ENCODE data around the gene CES4A.
"Not testable (repeated sequence)": the region's sequence is repeated elsewhere in the genome, so short reads cannot be mapped to it uniquely, and the experiment has no call there.

Gene CES4A

DNA sequence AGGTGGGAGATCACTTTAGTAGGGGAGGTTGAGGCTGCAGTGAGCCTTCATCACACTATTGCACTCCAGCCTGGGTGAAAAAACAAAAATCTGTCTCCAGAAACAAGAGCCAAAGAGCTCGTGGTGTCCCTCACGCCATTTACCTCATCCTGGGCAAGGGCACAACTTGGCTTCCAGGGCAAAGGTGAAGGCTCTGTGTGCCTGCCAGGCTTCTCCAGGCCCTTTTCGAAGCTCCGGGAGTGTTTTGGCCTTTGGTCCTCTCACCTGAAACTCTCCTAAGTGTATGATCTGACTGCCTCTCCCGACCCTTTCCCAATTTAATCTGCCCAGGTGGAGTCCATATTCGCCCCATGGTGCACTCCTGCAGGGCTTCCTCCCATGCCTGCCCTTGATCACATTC, 38.9 kb upstream of the CES4A start:
- no peak overlapping the region for H3K4me3 ChIP-seq (replicated peaks; ENCODE audit: low read depth, low read length)
- DNase-seq (ENCODE audit: low read depth): no peak

DNA sequence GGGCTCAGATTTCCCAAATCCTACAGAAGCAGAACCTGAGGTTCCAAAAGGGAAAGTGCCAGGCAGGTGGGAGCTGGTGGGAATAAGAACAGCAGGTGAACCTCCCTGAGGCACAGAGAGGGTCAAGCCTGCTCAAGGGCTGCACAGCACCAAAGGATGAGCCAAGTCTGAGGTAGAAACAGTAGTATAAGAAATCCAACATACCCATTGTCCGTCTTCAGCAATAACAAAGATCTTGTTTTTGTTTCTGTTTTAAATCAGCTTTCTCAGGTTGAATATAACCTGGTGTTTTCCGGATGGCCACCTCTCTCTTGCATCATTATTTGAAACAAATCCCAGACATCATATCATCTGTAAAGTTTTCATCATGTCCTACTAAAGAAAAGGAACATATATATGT, 38.0 kb upstream of the CES4A start:
- H3K4me3 ChIP-seq (replicated peaks; ENCODE audit: low read depth, low read length): no peak overlapping the region
- TF ChIP-seq, protein P1, sequence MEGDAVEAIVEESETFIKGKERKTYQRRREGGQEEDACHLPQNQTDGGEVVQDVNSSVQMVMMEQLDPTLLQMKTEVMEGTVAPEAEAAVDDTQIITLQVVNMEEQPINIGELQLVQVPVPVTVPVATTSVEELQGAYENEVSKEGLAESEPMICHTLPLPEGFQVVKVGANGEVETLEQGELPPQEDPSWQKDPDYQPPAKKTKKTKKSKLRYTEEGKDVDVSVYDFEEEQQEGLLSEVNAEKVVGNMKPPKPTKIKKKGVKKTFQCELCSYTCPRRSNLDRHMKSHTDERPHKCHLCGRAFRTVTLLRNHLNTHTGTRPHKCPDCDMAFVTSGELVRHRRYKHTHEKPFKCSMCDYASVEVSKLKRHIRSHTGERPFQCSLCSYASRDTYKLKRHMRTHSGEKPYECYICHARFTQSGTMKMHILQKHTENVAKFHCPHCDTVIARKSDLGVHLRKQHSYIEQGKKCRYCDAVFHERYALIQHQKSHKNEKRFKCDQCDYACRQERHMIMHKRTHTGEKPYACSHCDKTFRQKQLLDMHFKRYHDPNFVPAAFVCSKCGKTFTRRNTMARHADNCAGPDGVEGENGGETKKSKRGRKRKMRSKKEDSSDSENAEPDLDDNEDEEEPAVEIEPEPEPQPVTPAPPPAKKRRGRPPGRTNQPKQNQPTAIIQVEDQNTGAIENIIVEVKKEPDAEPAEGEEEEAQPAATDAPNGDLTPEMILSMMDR (IDR thresholded peaks at IDR 0.05; ENCODE audit: low read length, missing control alignments): no peak
- DNase-seq (ENCODE audit: low read depth): no peak

More for the DNA sequence above, 38.9 kb upstream of the CES4A start:
- TF ChIP-seq, protein P1 (IDR thresholded peaks at IDR 0.05; ENCODE audit: low read length, missing control alignments): no peak

DNA sequence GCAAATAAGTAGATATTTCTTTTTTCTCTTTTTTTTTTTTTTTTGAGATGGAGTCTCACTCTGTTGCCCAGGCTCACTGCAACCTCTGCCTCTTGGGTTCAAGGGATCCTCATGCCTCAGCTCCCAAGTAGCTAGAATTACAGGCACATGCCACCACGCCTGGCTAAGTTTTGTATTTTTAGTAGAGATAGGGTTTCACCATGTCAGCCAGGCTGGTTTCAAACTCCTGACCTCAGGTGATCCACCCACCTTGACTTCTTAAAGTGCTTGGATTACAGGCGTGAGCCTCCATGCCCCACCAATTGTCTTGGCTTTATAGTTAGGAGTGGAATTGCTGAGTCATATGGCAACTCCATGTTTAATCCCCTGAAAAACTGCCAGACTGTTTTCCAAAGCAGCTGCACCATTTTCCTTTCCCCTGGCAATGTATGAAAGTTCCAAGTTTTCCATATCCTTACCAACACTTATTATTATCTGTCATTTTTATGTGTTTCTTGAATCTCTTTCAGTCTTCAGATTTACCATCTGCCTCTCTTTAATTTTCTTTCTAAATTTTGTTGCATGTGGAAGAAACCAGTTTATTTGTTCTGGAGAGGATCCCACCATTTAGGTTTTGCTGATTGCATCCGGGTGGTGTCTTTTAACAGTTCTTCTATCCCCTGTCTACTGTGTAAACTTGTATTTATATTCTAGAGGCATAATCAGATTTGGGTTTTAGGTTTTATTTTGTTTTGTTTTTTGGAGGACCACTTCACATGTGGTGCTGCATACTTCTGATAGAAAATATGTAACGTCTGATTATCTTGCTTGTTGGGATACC, 37.2 kb upstream of the CES4A start:
- H3K4me3 ChIP-seq (replicated peaks; ENCODE audit: low read depth, low read length): no peak overlapping the region
- TF ChIP-seq, protein P1 (IDR thresholded peaks at IDR 0.05; ENCODE audit: low read length, missing control alignments): no peak
- DNase-seq (ENCODE audit: low read depth): no peak

DNA sequence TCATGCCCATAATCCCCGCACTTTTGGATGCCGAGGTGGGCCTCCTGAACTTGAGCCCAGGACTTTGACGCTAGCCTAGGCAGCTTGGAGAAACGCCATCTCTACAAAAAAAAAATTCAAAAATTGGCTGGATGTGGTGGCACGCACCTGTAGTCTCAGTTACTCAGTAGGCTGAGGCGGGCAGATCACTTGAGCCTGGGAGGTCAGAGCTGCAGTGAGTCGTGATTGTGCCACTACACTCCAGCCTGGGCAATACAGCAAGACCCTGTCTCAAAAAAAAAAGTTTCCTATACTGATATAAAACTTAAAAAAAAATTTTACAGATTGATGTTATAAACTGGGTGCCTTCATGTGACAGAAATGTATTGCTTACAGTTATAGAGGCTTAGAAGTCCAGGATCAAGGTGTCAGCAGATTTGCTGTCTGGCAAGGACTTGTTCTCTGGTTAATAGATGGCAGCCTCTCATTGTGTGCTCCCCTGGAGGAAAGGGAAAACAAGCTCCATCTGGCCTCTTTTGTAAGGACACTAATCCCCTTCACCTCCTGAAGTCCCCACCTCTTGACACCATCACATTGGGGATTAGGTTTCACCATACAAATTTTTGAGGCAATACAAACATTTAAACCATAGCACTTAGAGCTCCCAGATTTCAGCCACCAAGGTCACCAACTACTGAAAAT, 35.8 kb upstream of the CES4A start:
- TF ChIP-seq, protein P1 (IDR thresholded peaks at IDR 0.05; ENCODE audit: low read length, missing control alignments): no peak
- no peak overlapping the region for H3K4me3 ChIP-seq (replicated peaks; ENCODE audit: low read depth, low read length)
- no peak for DNase-seq (ENCODE audit: low read depth)

DNA sequence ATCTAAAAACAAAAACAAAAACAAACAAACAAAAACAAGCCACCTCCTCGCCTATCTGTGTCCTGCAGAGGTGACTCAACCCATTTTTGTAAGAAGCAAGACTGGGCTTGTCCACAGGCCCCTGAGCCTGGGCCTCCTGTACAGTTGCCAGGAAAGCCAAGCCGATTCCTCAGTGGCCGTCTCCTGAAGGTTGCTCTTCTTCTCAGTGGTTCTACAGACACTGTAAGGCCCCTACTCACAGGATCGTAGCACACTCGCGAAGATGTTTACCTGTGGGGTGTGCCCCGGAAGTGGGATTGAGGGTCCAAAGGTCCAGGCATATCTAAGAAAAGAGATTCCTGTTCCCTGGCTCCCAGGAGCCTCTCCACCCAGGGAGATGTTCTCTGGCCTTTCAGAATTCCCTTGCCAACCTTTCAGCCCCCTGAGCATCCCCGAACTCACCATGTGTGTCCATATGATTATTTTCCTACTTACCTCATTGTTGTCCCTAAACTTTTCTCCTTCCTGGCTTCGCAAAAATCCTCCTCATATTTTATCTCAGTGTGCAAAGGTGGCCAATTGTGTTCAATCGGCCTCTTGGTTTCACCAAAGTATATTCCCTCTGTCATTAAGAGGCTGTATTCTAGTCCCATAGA, 34.8 kb upstream of the CES4A start:
- no peak for DNase-seq (ENCODE audit: low read depth)
- no peak overlapping the region for H3K4me3 ChIP-seq (replicated peaks; ENCODE audit: low read depth, low read length)
- TF ChIP-seq, protein P1 (IDR thresholded peaks at IDR 0.05; ENCODE audit: low read length, missing control alignments): no peak

DNA sequence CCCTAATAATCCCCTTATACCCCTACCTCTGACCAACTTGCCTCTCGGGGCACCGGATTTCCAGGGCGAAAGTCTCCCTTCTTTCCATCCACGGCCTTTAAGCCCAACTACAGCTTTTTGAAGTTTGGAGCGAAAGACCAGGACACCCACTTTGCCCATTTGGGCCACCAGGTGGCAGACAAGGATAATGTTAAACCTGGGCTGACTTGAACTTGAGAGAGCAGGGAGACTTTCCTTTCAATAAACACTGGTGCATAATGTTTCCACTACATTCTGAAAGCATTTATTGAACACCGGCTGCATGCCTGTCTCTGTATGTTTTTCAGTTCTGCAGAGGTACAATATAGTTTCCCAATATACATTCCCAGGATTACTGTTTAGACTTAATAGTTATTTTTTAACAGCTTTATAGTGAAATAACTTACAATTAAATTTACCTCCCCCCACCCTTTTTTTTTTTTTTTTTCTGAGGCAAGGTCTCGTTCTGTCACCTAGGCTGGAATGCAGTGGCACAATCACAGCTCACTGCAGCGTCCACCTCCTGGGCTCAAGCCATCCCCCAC, 34.2 kb upstream of the CES4A start:
- TF ChIP-seq, protein P1 (IDR thresholded peaks at IDR 0.05; ENCODE audit: low read length, missing control alignments): peak; percentile 90
- no peak overlapping the region for H3K4me3 ChIP-seq (replicated peaks; ENCODE audit: low read depth, low read length)
- peak; percentile 84 for DNase-seq (ENCODE audit: low read depth)

DNA sequence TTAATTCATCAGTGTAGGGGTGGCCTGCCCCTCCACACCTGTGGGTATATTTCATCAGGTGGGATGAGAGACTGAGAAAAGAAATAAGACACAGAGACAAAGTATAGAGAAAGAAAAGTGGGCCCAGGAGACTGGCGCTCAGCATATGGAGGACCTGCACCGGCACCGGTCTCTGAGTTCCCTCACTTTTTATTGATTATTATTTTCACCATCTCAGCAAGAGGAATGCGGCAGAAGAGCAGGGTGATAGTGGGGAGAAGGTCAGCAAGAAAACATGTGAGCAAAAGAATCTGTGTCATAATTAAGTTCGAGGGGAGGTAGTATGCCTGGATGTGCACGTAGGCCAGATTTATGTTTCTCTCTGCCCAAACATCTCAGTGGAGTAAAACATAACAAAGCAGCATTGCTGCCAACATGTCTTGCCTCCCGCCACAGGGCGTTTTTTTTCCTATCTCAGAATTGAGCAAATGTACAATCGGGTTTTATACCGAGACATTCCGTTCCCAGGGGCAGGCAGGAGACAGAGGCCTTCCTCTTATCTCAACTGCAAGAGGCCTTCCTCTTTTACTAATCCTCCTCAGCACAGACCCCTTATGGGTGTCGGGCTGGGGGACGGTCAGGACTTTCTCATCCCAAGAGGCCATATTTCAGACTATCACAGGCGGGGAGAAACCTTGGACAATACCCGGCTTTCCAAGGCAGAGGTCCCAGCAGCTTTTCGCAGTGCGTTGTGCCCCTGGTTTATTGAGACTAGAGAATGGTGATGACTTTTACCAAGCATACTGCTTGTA, 32.8 kb upstream of the CES4A start:
- not testable (repeated sequence) for H3K4me3 ChIP-seq (replicated peaks; ENCODE audit: low read depth, low read length); DNase-seq (ENCODE audit: low read depth)

DNA sequence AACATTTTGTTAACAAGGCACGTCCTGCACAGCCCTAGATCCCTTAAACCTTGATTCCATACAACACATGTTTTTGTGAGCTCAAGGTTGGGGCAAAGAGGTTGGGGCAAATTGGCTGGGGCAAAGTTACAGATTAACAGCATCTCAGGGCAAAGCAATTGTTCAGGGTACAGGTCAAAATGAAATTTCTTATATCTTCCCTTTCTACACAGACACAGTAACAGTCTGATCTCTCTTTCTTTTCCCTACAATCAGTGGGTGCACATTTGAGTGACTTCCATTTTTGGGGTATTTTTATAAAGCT, 32.3 kb upstream of the CES4A start:
- H3K4me3 ChIP-seq (replicated peaks; ENCODE audit: low read depth, low read length); DNase-seq (ENCODE audit: low read depth): not testable (repeated sequence)

Measured in fibroblast of pulmonary artery (primary cell).